GM21619 (cell line): ENCODE data around the gene LRRTM4.

Source experiments
- ATAC-seq: cut with Tn5 transposase; IDR thresholded peaks from one replicate; pipeline ENCODE4 v1.9.1; 2021; ENCODE audit not compliant: unreplicated experiment

LRRTM4 gene

DNA sequence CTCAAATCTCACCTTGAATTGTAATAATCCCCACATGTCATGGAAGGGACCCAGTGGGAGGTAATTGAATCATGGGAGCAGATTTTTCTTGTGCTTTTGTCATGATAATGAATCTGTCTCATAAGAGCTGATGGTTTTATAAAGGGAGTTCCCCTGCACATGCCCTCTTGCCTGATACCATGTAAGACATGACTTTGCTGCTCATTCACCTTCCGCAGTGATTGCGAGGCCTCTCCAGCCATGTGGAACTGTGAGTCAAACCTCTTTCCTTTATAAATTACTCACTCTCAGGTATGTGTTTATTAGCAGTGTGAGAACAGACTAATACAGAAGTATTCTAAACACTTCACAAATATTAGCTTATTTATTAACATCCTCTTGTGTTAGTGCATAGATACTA, 516.7 kb downstream of the LRRTM4 start:
- no peak for ATAC-seq

DNA sequence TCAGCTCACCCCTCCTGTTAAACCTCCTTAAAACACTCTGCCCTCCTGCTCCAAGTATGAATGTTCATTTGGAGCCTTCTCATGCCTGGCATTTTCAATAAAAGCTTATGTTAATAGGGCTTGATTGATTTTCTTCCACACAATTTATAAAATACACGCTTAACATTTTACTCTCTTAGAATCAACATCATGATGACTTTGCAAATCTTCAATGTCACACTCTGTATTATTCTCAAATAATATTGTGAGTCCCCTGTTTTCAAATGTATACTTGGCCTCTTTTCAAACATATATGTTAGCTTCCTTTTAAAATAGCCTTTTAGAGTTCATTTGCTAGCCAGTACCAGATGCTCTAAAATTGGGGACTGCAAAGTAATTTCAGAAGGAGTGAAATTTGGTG, 520.3 kb downstream of the LRRTM4 start:
- no peak for ATAC-seq

DNA sequence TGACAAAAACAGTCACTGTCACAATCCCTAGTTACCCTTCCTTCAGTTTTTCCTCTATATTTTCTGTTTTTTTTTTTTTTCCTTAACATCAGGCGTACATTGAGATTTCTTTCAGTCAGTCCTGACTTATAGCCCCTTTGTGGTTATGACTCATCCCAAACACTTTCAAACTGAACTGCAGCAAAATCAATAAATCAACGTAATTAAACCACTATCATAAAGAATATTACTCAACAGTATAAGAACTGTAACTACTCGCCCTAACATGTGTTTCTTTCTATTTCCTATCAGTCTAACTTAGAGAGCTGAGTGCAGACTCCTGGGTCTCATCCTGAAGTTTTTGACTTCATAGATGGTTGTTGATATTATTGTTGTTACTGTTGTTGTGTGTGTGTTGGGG, 523.5 kb downstream of the LRRTM4 start:
- no peak for ATAC-seq

DNA sequence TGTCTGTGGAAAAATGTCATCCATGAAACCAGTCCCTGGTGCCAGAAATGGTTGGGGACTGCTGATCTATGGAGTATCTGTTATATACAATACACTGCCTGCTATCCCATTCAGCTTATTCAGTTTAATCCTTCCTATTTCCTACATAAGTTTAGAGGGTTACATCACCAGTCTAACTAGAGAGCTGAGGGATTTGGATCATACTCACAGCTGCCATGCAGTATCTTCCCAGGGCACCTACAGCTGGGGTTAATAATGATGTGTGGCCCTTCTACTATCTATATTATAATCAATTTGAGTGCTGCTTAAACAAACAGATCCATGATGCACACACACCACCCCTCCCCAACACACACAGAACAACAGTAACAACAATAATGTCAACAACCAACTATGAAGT, 524.0 kb downstream of the LRRTM4 start:
- no peak for ATAC-seq

DNA sequence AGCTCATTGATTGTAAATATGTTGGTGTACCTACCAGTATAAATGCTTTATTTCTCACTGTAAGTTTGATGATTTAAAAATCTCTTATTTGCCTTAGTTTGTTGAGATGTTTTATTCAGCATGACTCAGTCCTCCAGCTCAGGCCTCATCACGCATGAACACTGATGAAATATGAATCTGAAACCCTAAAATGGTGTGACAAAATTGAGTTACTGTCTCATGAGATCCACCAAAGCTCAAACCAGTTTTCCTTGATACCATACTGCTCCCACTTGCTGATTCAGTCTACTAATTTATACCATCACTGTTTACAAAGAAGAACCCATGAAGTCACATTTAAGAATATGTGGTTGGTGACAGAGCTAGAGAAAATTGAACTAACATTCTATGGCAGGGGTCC, 524.9 kb downstream of the LRRTM4 start:
- ATAC-seq = no peak

DNA sequence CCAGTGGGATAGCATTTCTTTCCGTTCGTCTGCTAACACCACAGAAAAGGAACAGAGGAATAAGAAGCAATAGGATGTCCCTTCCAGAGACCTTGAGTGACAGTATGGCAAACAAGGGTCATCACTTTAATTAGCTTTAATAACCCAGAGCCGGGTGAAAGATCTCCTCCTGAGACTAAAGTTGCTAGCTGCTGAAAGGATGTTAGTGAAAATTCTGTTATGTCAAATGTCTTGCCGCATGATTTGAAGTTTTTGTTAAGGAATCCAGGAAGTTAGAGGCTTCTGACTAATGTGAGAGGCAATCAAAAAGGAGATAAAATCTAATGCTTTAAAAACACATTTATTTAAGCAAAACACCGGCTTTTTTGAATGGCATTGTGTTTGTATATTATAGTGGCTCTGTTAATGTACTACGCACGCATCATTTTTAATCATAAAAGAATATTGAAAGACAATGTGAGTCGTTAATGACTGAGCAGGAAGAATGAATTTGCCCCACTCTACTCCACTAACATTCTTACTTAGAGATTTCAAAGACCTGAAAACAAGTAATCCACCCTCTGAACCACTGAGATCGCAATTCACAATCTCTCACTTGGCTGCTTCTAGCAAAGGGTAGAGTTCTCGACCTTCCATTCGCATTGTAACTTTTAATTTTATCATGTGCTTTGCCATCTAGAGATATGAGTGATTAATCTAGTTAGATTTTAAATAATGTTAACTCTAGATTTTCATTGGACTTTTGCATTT, 536.6 kb downstream of the LRRTM4 start:
- ATAC-seq = no peak

DNA sequence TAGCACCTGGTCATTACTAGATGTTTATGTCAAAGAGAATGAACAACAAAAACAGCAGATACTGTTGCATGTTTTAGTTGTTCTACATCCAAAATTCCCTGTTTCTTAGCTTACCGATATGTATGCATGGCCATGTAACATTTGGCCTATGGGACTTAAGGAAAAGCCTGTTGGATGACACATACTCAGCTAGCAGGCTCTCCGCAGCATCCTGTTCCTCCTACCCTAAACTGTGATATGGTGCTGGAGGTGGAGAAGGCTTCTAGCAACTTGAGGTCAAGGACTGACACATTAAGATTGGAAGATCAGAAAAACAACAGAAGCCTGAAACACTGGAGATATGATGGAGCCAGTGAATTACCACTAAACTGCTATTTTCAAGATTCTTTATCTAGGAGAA, 537.8 kb downstream of the LRRTM4 start:
- ATAC-seq = no peak

DNA sequence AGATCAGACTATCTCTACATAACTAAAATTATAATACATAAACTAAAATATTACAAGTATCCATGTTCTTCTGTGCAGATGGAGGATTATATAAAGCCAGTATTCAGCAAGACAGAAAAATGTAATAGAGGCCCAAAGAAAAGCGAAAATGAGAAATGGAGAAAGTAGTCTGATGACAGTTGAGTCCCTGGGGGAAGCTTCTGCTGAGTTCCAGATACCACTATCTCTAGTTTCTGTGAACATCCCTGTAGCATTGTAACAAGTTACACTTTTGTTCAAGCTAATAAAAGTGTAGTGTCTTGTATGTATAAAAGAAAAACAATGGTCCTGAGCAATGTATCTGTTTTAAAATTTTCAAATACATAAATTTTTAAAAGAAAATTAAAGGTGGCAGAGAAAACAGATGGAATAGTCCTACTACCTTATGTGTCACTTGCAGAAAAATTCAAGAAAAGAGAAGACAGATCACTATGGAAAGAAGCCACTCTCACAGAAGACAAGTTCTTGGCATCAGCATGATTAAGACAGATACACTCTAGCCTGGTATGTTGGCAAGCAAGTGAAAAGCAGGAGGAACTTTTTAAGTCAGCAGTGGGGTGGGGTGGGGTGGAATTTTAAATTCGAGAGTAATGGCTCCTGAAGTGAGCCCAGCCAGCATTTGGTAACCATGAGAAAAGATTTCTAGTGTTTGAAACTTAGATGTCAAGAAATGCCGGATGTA, 541.9 kb downstream of the LRRTM4 start:
- ATAC-seq = no peak

DNA sequence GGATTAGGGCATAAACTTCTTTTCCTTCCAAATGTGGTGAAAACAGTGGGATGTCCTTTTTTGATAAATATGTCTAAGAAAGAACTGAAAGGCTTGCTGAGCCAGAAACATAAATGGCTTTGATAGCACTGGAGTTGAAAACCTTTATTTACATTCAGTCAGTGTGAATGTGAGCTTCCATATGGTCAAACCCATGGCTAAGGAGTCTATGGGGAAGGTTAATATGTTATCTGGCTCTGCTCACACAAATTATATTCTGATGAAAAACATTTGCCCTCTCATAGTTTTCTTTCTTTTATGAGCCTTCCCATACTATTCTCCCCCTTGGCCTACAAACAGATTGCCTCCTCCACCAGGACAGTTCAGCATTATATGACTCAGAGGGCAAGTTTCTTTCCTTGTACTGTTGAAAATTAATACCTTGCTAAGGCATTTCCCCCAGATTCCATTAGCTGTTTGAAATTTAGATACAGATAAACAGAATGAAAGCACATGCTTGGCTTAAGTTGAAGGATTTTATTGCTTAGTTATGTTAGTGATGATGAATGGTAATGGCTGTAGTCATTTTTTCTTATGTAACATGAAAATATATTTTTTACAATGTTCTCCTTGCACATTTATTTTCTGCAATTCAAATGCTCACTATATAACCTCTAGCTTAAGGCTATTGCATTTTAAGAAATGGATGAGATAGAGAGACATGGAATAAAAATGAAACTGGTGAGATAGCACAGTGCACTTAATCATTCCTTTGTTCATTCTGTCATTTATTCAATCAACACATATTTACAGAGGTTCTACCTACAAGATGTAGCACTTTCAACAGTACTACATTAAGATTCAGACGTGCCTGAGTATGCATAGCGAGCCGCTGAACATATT, 544.1 kb downstream of the LRRTM4 start:
- no peak for ATAC-seq

DNA sequence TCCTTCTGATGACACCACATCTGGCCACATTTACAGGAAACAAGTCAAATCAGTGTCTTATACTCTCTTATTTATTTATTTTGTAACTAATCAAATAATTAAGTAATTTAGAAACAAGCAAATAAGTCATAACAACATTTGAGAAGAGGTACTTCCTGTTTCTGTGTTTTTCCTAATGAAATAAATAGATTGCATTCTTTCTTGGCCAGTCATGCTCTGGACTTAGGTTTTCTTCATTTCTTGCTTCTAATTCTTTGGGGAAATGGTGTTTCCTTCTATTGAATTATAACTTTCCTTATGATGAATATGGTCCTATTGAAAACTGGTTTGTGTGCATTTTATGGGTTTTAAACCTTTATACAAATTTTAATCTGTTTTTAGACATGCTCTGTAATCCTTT, 546.4 kb downstream of the LRRTM4 start:
- ATAC-seq = no peak

DNA sequence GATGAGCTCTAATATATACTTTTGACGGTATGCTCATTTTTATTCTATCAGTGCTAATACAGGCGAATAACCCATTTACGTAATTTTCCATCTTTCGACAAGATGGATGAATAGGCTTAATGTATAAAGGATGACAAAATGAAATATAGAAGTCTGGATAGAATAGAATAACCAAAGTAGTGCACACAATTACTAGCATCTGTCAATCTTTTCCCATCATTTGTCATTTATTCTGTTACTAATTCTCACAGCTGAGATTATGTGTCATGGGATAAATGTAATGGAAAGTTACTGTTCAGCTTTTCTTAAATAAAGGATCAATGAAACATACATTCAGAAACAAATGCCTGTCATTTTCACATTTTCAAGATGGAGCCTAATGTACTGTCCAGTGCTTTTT, 548.6 kb downstream of the LRRTM4 start:
- no peak for ATAC-seq

DNA sequence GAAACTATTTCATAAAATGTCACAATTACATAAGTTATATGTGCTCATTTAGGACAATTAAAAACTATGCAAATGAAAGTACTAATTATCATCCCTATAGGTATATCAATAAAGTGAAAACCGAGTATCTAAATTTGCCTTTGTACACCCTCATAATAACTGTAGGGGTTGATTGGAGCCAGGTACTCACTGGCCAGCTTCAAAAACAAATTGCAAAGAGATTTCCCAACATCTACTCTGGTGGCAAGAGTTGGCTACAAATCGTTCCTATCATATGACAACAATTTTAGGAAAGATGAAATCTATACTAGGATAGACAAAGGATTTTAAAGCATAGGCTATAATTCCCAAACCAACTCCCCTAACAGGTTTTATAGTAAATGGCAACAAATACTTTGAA, 556.4 kb downstream of the LRRTM4 start:
- ATAC-seq = no peak

DNA sequence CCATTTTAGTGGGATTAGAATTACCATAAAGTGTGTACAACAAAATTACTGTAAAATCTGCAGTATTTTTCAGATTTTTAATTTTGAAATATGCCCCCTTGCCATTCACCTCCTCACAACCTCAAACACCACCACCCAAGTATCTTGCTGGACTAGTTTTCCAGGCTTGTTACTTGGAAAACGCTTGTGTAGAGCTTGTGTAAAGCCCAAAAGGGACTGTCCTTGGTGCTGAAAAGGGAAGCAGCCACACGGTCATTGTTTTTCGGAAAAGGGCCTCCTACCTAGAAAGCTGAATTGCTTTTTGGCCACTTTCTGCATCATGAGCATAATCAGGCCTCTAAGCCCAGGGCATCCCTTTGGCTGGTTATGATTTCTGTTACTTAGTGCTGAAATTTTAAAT, 563.4 kb downstream of the LRRTM4 start:
- ATAC-seq = no peak

DNA sequence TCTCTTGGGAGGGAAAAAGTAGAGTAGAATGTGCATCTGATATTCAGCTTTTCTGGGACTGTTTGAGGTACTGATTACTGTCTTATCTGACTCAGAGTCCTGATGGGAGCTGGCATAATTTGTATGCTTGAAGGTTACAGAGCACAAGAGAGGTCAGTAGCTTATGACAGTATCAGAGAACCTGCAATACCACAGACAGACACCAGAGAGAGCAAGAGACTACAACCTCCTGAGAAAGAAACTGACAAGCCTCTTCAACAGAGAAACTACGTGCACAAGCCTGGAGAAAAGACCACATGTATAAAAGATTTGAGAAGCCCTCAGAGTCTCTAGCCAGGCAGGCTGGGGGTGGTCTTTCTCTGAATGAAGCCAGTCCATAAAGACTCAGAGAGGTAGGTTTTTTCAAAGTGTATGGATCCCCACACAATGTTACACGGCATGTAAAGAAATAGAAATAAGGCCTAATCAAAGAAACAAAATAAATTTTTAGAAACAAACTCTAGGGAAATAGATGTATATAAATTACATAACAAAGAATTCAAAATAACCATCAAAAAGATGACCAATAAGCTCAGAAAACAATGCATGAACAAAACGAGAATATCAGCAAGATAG, 568.3 kb downstream of the LRRTM4 start:
- no peak for ATAC-seq

DNA sequence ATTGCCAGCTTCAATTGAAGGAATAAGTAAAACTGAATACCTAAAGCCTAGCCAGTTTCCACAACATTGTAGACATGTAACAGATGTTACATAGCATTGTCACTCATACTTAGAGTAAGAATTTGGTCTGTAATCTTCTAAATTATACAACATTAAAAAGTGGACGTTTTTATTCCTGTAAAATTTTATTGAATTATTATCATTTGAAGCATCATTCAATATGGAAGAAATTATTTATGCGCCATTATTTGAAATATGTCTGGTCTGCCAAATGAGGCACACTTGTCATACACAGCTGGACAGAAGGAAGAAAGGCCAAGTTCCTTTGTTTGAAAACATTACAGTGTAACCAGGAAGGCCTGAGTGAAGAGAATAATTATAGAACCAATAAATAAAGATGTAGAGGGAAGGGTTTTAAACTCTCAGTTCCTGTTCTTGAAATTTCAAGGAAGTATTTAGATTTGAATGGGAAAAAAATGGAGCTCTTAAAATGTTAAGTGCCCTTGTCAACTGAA, 575.5 kb downstream of the LRRTM4 start:
- ATAC-seq = no peak

DNA sequence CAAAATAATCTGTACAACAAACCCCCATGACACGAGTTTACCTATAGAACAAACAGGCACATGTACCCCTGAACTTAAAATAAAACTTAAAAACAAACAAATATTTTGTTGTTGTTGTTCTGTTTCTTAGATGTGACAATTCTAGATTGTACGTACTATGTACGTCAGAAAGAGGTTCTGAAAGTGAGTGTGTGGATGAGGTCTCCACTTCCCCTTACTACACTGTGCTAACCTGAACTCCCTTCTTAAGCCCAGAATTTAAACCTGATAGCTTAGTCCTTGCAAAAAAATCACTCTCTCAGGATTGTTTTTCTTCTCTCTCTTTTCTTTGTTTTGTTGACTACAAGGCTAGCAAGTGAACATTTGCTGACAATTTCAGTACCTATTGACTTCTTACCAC, 581.6 kb downstream of the LRRTM4 start:
- ATAC-seq = no peak

DNA sequence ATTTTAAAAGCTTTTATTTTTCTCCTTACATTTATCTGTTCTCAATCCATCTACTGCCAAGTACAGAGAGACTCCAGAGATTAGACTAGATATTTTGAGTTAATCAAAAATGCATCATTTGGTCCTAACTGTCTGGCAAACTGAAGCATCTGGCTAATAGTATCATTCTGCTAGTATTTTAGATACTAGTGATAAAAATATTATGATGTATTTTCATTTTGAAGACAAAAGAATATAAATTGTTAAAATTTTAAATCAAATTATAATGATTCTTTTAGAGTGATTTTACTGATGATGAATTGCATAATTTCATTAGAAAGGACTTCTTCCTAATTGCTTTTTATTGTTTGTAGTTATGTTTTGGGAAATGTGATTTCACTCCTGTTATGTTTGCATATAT, 584.0 kb downstream of the LRRTM4 start:
- no peak for ATAC-seq

DNA sequence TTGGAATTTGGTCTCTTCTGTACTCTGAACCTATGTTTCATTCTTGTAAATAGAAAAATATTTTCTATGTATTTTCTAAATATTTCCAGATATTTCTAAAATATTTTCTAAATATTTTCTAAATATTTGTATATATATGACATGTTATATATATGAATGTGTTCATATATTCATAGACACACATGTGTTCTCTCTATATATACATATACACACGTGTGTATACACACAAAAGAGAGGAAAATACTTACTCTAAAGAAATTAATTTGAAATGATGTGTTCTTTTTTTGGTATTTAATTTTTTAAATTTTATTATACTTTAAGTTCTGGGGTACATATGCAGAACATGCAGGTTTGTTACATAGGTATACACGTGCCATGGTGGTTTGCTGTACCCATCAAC, 589.6 kb downstream of the LRRTM4 start:
- ATAC-seq = no peak

DNA sequence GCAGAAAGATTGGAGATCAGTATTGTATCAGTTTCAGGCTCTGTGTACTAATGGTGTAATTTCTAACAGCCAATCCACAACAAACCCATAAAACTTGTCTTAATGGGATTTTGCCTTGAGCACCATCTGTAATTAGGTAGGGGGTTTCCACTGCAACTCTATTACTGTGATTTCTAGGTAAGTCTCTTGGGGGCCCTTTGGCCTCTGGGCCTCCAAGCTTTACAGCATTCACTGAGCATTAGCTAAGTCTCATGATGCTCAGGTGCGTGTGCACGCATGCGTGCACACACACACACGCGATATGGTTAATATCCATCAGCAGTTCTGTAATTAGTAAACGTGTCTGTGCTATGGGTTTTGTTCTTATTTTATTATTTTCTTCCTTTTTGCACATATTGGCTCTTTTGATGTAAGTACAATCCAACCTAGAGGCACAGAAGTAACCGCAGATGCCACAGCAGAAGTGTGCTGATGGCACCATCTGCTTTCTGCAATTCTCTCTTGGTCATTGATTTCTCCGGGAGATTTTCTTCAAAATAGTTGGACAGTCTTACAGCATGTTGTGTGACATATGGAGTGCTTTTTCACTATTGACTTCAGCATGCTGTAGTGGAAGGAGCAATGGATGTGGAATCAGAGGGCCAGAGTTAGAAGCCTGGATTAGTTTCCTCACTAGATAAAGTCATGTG, 592.0 kb downstream of the LRRTM4 start:
- ATAC-seq = no peak

DNA sequence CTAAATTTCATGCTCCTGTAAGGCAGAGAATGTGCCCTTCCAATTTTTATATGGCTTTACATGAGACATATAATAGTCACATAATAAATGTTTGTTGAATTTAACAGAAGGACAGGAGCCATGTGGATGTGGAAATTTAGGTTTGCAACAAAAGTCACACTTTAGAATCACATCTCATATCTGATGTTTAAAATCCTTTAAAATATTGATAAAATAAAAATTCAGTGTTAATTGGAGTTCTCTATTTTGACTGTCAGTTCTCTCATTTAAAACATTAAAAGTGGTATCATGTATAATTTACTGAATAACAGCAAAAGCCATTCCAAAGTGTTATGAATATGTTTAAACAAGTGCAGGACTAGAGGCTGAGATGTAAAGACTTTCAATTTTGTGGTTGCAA, 594.1 kb downstream of the LRRTM4 start:
- no peak for ATAC-seq

DNA sequence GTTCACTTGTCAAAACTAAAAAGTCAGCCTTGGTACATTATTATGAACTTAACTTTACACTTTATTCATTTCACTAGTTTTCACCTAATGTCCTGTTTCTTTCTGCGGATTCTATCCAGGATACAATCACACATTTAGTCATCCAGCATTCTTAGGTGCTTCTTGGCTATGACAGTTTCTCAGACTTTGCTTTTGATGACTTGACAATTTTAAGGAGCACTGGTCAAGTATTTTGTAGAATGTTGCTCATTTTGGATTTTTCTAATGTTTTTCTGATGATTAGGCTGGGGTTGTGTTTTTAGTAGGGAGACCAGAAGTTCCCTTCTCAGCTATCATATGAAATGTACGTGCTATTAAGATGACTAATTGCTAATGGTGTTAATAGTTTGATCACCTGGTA, 601.2 kb downstream of the LRRTM4 start:
- no peak for ATAC-seq
